GM23338 (cell line): ENCODE data around the gene CCPG1. TPM values are rescaled to one million over a fixed set of nuclear protein-coding genes. Genes with fewer than 3 reads are reported as not detected.

Source experiments
- ATAC-seq: fragments of 200-7000 bp; cut with Tn5 transposase; 3 replicates; pipeline ENCODE4 v1.9.1; 2020
- DNase-seq: peaks from one replicate; pipeline ENCODE4 v3.0.0-alpha.2; 2015; ENCODE audit warnings: low spot score
- H2AFZ ChIP-seq: fragments of 200-600 bp; sonication (generic); 2 replicates; pipeline ENCODE4 v1.8.0; 2016; ENCODE audit warnings: antibody characterized with exemption, mild to moderate bottlenecking, moderate library complexity
- H3F3A ChIP-seq: fragments of 200-600 bp; sonication (generic); replicated peaks from 2 replicates; pipeline ENCODE4 v1.8.0; 2017; ENCODE audit warnings: antibody characterized with exemption, mixed run types, low read depth
- H3K27ac ChIP-seq: fragments of 200-600 bp; sonication (generic); 2 replicates; pipeline ENCODE4 v1.6.1; 2016; ENCODE audit warnings: low read depth
- H3K27me3 ChIP-seq: fragments of 200-600 bp; sonication (generic); 2 replicates; pipeline ENCODE4 v1.8.0; 2016; ENCODE audit warnings: mild to moderate bottlenecking, mixed run types, moderate library complexity; ENCODE audit not compliant: insufficient read depth
- H3K36me3 ChIP-seq: fragments of 200-600 bp; sonication (generic); 2 replicates; pipeline ENCODE4 v1.8.0; 2016; ENCODE audit warnings: mild to moderate bottlenecking; ENCODE audit not compliant: insufficient read depth
- H3K4me1 ChIP-seq: fragments of 200-600 bp; sonication (generic); 2 replicates; pipeline ENCODE4 v1.8.0; 2016; ENCODE audit warnings: mild to moderate bottlenecking, moderate library complexity; ENCODE audit not compliant: insufficient read depth
- H3K4me2 ChIP-seq: fragments of 200-600 bp; sonication (generic); 2 replicates; pipeline ENCODE4 v1.7.1; 2017; ENCODE audit warnings: mixed run types
- H3K4me3 ChIP-seq: fragments of 200-600 bp; sonication (generic); 2 replicates; pipeline ENCODE4 v1.6.1; 2016; ENCODE audit warnings: mixed run types
- H3K79me2 ChIP-seq: fragments of 200-600 bp; sonication (generic); replicated peaks from 2 replicates; pipeline ENCODE4 v1.8.0; 2017; ENCODE audit warnings: mild to moderate bottlenecking; ENCODE audit not compliant: insufficient read depth
- H3K9me2 ChIP-seq: fragments of 200-600 bp; sonication (generic); 2 replicates; pipeline ENCODE4 v1.8.0; 2017; ENCODE audit not compliant: insufficient read depth
- H4K20me1 ChIP-seq: fragments of 200-600 bp; sonication (generic); replicated peaks from 2 replicates; pipeline ENCODE4 v1.8.0; 2017; ENCODE audit warnings: mild to moderate bottlenecking; ENCODE audit not compliant: insufficient read depth
- H3K27ac Mint-ChIP-seq: 2 replicates; pipeline ENCODE4 v1.8.0; 2020; ENCODE audit warnings: inconsistent platforms, mild to moderate bottlenecking, moderate library complexity, mixed read lengths
- H3K27me3 Mint-ChIP-seq: 3 replicates; pipeline ENCODE4 v1.8.0; 2022; ENCODE audit warnings: low read depth, mild to moderate bottlenecking, moderate library complexity, mixed read lengths, inconsistent platforms; ENCODE audit not compliant: insufficient read depth, poor library complexity
- H3K36me3 Mint-ChIP-seq: 3 replicates; pipeline ENCODE4 v1.8.0; 2021; ENCODE audit warnings: low read depth, mild to moderate bottlenecking, inconsistent platforms, moderate library complexity, mixed read lengths
- H3K4me1 Mint-ChIP-seq: 3 replicates; pipeline ENCODE4 v1.8.0; 2020; ENCODE audit warnings: mild to moderate bottlenecking, inconsistent platforms, mixed read lengths
- H3K4me3 Mint-ChIP-seq: 3 replicates; pipeline ENCODE4 v1.8.0; 2021; ENCODE audit warnings: moderate library complexity, mild to moderate bottlenecking, inconsistent platforms, mixed read lengths
- H3K9me3 Mint-ChIP-seq: 3 replicates; pipeline ENCODE4 v1.8.0; 2020; ENCODE audit warnings: moderate library complexity, mild to moderate bottlenecking, inconsistent platforms, mixed read lengths
- CTCF ChIP-seq, 2 experiments: fragments of 200-600 bp in 1 of 2; sonication (generic) in 1 of 2; conservative IDR thresholded peaks; 2 replicates each; pipeline versions ENCODE4 v1.5.1 to v1.6.1; 2016 to 2017; ENCODE audit warnings: antibody characterized with exemption in 2 of 2, low read depth in 2 of 2, mild to moderate bottlenecking in 2 of 2, moderate library complexity in 1 of 2
- EZH2 ChIP-seq: fragments of 200-600 bp; sonication (generic); IDR thresholded peaks from one replicate; pipeline ENCODE4 v1.8.0; 2017; ENCODE audit warnings: antibody characterized with exemption, mild to moderate bottlenecking, low read depth; ENCODE audit not compliant: unreplicated experiment
- EZH2phosphoT487 ChIP-seq: fragments of 200-600 bp; sonication (generic); IDR thresholded peaks from one replicate; pipeline ENCODE4 v1.8.1; 2018; ENCODE audit warnings: antibody characterized with exemption; ENCODE audit not compliant: unreplicated experiment
- NANOG ChIP-seq: IDR thresholded peaks from 2 replicates; pipeline ENCODE4 v1.6.1; 2016; ENCODE audit warnings: antibody characterized with exemption, borderline replicate concordance
- POLR2AphosphoS5 ChIP-seq: IDR thresholded peaks from 2 replicates; pipeline ENCODE4 v1.6.1; 2016; ENCODE audit warnings: antibody characterized with exemption, low read depth
- STAT1 ChIP-seq: IDR thresholded peaks from one replicate; pipeline ENCODE4 v1.6.1; 2016; ENCODE audit warnings: antibody characterized with exemption; ENCODE audit not compliant: unreplicated experiment
- ZNF114 ChIP-seq: fragments of 250-450 bp; sonication (Bioruptor Pico); IDR thresholded peaks from 2 replicates; pipeline ENCODE4 v1.5.0; 2020; ENCODE audit warnings: mild to moderate bottlenecking, moderate library complexity
- ZNF331 ChIP-seq: fragments of 250-450 bp; sonication (Bioruptor Pico); IDR thresholded peaks from 2 replicates; pipeline ENCODE4 v1.5.0; 2020; ENCODE audit warnings: low read depth, mild to moderate bottlenecking, moderate library complexity
- ZNF462 ChIP-seq: fragments of 250-450 bp; sonication (Bioruptor Pico); IDR thresholded peaks from 2 replicates; pipeline ENCODE4 v1.5.0; 2020; ENCODE audit warnings: mild to moderate bottlenecking, moderate library complexity
- polyA plus RNA-seq: library from polyadenylated mRNA; unstranded; fragments of >200 nt; fragmentation: Nextera tagmentation; extraction: Ambion mirVana; gene quantifications from 2 replicates; pipeline ENCODE4 v1.2.1, GENCODE V29; 2016
- total RNA-seq: library from RNA; depleted of rRNA; stranded (reverse); fragments of >200 nt; shearing (Covaris generic); gene quantifications from 2 replicates; pipeline ENCODE4 v1.2.3, GENCODE V29; 2014
- TF ChIP-seq, protein P1 (sequence below): IDR thresholded peaks from one replicate; pipeline ENCODE4 v1.6.1; 2018; ENCODE audit warnings: antibody characterized with exemption; ENCODE audit not compliant: unreplicated experiment

CCPG1 gene
- total and polyA plus RNA-seq, 2 experiments from 2014 or later, result 7.7 to 11.1 TPM

DNA sequence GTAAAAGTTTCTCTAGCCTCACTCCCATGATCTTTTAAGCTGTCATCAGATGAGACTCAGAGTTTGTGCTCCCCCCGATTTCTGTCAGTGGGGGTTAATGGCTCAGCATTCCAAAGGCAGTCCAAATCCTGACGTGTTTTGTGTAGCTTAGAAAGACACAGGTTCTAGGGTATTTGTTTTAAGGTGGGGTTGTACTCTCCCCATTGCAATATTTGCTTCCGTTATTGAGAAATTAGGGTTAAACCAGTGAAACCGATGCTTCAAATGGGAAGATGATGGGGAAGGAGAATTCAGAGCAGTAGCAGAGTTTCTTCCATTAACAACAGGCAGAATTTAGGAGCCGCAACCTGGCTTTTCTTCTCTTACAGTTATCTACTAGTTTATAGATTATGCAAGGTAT lies 85.7 kb downstream of the CCPG1 start (continued):
- TF ChIP-seq, protein P1, sequence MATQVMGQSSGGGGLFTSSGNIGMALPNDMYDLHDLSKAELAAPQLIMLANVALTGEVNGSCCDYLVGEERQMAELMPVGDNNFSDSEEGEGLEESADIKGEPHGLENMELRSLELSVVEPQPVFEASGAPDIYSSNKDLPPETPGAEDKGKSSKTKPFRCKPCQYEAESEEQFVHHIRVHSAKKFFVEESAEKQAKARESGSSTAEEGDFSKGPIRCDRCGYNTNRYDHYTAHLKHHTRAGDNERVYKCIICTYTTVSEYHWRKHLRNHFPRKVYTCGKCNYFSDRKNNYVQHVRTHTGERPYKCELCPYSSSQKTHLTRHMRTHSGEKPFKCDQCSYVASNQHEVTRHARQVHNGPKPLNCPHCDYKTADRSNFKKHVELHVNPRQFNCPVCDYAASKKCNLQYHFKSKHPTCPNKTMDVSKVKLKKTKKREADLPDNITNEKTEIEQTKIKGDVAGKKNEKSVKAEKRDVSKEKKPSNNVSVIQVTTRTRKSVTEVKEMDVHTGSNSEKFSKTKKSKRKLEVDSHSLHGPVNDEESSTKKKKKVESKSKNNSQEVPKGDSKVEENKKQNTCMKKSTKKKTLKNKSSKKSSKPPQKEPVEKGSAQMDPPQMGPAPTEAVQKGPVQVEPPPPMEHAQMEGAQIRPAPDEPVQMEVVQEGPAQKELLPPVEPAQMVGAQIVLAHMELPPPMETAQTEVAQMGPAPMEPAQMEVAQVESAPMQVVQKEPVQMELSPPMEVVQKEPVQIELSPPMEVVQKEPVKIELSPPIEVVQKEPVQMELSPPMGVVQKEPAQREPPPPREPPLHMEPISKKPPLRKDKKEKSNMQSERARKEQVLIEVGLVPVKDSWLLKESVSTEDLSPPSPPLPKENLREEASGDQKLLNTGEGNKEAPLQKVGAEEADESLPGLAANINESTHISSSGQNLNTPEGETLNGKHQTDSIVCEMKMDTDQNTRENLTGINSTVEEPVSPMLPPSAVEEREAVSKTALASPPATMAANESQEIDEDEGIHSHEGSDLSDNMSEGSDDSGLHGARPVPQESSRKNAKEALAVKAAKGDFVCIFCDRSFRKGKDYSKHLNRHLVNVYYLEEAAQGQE, result no peak

DNA sequence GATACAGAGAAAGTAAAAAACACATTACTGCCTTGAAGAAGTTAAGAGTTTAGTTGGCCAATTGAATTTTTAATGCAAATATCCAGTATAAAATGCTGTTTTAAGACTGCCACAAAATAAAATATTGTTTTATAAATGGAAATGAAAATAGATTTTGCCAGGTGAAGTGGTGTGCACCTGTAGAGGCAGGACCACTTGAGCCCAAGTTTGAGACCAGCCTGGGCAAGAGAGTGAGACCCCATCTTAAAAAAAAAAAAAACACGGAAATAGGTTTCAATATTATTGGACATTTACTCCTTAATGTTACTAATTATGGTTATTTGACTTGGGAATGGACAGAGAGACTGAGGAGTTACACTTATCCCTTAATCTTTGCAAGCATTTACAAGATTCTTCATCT lies 87.2 kb downstream of the CCPG1 start:
- Mint-ChIP-seq H3K36me3 (no peaks in the 10 kb centered on the region), H3K9me3 (no peaks in the 10 kb centered on the region; the same call in 2 of the 3 replicates), H3K4me1 (peaks cover 16% of the 10 kb centered on the region), H3K27me3 (peaks cover 3% of the 10 kb centered on the region), H3K4me3 (no peak overlapping the region), H3K27ac (no peak overlapping the region)
- H3K4me2 ChIP-seq, result no peak overlapping the region
- no peaks in the 10 kb centered on the region for H3K36me3 ChIP-seq
- no peak overlapping the region for H3K27ac ChIP-seq
- no peak overlapping the region for H3K4me3 ChIP-seq
- H2AFZ ChIP-seq, result no peak overlapping the region
- ATAC-seq, result no peak
- peaks cover 11% of the 10 kb centered on the region; the same call in 1 of the 2 replicates for H3K4me1 ChIP-seq
- H4K20me1 ChIP-seq, result no peaks in the 10 kb centered on the region
- H3K27me3 ChIP-seq, result no peaks in the 10 kb centered on the region
- H3F3A ChIP-seq, result no peaks in the 10 kb centered on the region
- no peaks in the 10 kb centered on the region for H3K9me2 ChIP-seq
- H3K79me2 ChIP-seq, result peaks cover 11% of the 10 kb centered on the region
- no peak for DNase-seq
- TF ChIP-seq STAT1 (no peak), CTCF (conservative IDR thresholded peaks at IDR 0.05; ENCODE audit: low read depth in 2 of 2) (no peak), POLR2AphosphoS5 (no peak), NANOG (no peak), EZH2phosphoT487 (no peak), ZNF462 (CRISPR knock-in tag) (no peak), ZNF331 (CRISPR knock-in tag) (no peak), ZNF114 (CRISPR knock-in tag) (no peak), EZH2 (no peak)
- TF ChIP-seq, protein P1, result no peak
